ENCODE measurements around the gene NUDT17. TPM values are rescaled to one million over a fixed set of nuclear protein-coding genes. Genes with fewer than 3 reads are reported as not detected.
A peak's percentile ranks its signal among the peaks of the same experiment; 100 is the strongest.

The NUDT17 gene
- total and polyA plus RNA-seq, 8 donors: 2.7 to 12.7 (median 10.0) TPM

DNA sequence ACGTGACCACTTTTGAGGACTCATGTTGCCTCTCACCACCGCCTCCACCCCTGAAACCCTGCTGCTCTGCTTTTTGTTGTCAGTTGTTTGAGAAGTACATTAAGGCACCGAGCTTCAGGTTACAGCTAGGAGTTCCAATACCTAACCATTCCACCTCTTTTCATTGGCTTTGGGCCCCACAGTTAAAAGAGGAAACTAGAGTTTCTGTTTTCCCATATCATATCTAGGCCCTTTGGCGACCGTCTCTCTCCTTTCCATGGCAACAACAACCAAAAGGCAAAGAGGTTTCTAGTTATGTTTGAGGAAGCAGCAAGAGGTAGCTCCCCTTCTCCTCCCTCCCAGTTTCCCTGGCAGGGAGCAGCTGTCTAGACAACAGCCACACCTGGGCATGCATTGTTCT is 34.3 kb downstream of the NUDT17 start:
- intact Hi-C loops (cut with DNase I): no loop called here
- Histone ChIP-seq H3K4me1 (no peaks in the 10 kb centered on the region), H3K27ac (no peak overlapping the region), H3K4me3 (no peak overlapping the region), H3K9me3 (no peaks in the 10 kb centered on the region), H3K36me3 (no peaks in the 10 kb centered on the region), H3K27me3 (peaks cover 0 to 9% of the 10 kb centered on the region in 2 donors)
- DNase-seq: no peak
- TF ChIP-seq, protein P1, sequence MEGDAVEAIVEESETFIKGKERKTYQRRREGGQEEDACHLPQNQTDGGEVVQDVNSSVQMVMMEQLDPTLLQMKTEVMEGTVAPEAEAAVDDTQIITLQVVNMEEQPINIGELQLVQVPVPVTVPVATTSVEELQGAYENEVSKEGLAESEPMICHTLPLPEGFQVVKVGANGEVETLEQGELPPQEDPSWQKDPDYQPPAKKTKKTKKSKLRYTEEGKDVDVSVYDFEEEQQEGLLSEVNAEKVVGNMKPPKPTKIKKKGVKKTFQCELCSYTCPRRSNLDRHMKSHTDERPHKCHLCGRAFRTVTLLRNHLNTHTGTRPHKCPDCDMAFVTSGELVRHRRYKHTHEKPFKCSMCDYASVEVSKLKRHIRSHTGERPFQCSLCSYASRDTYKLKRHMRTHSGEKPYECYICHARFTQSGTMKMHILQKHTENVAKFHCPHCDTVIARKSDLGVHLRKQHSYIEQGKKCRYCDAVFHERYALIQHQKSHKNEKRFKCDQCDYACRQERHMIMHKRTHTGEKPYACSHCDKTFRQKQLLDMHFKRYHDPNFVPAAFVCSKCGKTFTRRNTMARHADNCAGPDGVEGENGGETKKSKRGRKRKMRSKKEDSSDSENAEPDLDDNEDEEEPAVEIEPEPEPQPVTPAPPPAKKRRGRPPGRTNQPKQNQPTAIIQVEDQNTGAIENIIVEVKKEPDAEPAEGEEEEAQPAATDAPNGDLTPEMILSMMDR (IDR thresholded peaks at IDR 0.05): no peak
- no peak for ATAC-seq

DNA sequence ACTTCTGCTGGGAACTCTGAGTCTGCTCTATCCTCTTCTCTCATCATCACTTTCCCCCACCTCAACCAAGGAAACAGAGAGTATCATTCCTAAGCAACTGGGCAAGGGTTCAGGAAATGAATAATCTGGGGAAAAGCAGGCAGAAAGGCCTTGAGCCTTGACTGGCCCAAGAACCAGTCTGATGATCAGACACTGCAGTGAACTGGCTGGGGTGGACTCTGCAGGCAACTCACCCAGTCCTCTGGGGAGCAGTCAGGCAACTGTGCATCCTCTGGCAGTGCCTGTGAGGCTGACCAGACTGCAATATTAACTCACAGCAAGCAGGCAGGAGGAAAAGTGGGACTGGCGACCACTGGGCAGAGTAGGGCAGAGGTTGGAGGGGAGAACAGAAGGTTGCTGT is 39.2 kb downstream of the NUDT17 start:
- intact Hi-C loops (cut with DNase I): no loop called here
- Histone ChIP-seq H3K9me3 (no peaks in the 10 kb centered on the region), H3K27me3 (peaks cover 0 to 16% of the 10 kb centered on the region in 2 donors), H3K36me3 (no peaks in the 10 kb centered on the region), H3K4me3 (no peak overlapping the region), H3K4me1 (peaks cover 3 to 16% of the 10 kb centered on the region in 2 donors), H3K27ac (no peak overlapping the region)
- TF ChIP-seq, protein P1 (IDR thresholded peaks at IDR 0.05): no peak
- ATAC-seq (no peak), DNase-seq (no peak)

DNA sequence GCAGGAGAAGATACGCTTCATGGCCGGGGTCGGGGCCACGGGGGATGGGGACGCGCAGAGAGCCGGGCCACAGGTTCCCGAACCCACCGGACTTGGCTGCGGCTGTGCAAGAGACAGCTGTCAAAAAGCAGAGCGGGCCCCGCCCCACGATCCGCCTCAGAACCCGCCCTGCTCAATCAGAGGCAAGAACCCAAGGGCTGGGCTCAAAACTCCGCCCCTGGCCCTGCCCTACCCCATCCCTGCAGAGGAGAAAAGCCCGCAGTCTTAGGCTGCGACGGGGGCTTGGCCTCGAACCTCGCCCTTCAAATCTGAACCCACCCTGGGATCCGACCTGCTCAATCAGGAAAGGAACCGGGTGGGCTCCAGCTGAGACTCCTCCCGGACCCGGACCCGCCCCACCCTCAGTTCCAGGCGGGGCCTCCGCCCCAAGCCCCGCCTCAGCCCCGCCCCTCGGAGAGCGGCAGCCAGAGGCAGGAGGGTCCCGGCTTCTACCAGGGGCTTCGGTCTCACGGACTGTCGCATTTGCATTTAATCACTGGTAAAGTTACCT is 40.4 kb downstream of the NUDT17 start, which contains the start of gene ANKRD35:
ANKRD35 (minus strand) TSS at position 129 of the 550 bp plus-strand sequence; CDS start at position 21, 108 bp downstream.
- ATAC-seq (peak; percentile 98), DNase-seq (peak; percentile 74 to 98 (median 82))
- peaks cover 0 to 16% of the 10 kb centered on the region in 2 donors for H3K27me3 ChIP-seq
- H3K9me3 ChIP-seq: no peaks in the 10 kb centered on the region
- H3K4me1 ChIP-seq: peaks cover 8 to 22% of the 10 kb centered on the region in 2 donors
- TF ChIP-seq, protein P1 (IDR thresholded peaks at IDR 0.05): no peak
- peak within 1 kb of the TSS; percentile 60 to 68 for H3K4me3 ChIP-seq
- no peaks in the 10 kb centered on the region for H3K36me3 ChIP-seq
- intact Hi-C loops (cut with DNase I): no loop called here
- H3K27ac ChIP-seq: peak within 1 kb of the TSS in 1 of 2 donors; percentile 37

DNA sequence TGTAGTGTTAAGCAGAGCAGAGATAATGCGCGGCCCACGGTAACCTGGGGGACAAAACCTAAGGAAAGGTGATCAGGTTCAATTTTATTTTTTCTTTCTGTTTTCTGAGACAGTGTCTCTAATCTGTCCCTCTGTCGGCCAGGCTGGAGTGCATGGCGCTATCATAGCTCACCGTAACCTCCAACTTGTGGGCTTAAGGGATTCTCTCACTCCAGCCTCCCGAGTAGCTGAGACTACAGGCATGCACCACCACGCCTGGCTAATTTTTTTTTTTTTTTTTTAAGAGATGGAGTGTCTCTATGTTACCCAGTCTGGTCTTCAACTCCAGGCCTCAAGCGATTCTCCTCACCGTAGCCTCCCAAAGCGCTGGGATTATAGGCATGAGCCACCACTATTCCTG is 41.0 kb downstream of the NUDT17 start:
- peaks cover 0 to 16% of the 10 kb centered on the region in 2 donors for H3K27me3 ChIP-seq
- H3K36me3 ChIP-seq: no peaks in the 10 kb centered on the region
- peak overlapping the region; percentile 60 to 68 for H3K4me3 ChIP-seq
- intact Hi-C loops (cut with DNase I): no loop called here
- no peak for DNase-seq
- peak; percentile 2 for ATAC-seq
- H3K4me1 ChIP-seq: peaks cover 13 to 28% of the 10 kb centered on the region in 2 donors
- H3K27ac ChIP-seq: peak overlapping the region in 1 of 2 donors; percentile 37
- TF ChIP-seq, protein P1 (IDR thresholded peaks at IDR 0.05): no peak
- no peaks in the 10 kb centered on the region for H3K9me3 ChIP-seq

DNA sequence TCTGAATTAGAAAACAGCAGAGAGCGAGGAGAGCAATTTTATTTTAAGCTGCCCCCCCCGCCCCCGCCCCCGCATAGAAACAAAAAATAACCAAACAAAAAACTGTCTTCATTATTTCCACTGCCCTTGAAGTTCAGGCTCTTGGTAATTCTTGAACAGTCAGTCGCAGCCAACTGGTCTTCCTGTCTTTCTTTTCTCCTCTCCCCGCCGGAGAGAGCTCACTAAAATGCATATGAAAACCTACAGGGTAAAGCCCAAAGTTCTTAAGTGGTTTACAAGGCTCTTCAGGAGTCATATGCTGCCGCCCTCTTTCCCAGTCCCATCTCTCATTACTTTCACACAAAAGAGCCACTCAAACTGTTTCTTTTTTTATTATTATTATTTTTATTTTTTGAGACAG is 41.4 kb downstream of the NUDT17 start:
- TF ChIP-seq, protein P1 (IDR thresholded peaks at IDR 0.05): no peak
- intact Hi-C loops (cut with DNase I): no loop called here
- ATAC-seq: no peak

More for the DNA sequence above, 41.4 kb downstream of the NUDT17 start:
- peaks cover 0 to 16% of the 10 kb centered on the region in 2 donors for H3K27me3 ChIP-seq
- no peak overlapping the region for H3K4me3 ChIP-seq
- no peak for DNase-seq
- peak overlapping the region in 1 of 2 donors; percentile 37 for H3K27ac ChIP-seq
- H3K4me1 ChIP-seq: peaks cover 18 to 32% of the 10 kb centered on the region in 2 donors
- H3K36me3 ChIP-seq: no peaks in the 10 kb centered on the region
- no peaks in the 10 kb centered on the region for H3K9me3 ChIP-seq

All from left lung (tissue), 10 donors.